HL-60 (cell line): ENCODE results near the gene RAET1G.

ENCODE experiments used
- POLR2AphosphoS5 ChIP-seq: IDR thresholded peaks from 2 replicates; pipeline ENCODE4 v1.6.1; 2012; ENCODE audit warnings: low read depth
- TF ChIP-seq, protein P1 (sequence below): IDR thresholded peaks from one replicate; pipeline ENCODE4 v1.5.1; 2011; ENCODE audit warnings: low read length, control low read depth, inconsistent platforms; ENCODE audit not compliant: insufficient read depth

DNA sequence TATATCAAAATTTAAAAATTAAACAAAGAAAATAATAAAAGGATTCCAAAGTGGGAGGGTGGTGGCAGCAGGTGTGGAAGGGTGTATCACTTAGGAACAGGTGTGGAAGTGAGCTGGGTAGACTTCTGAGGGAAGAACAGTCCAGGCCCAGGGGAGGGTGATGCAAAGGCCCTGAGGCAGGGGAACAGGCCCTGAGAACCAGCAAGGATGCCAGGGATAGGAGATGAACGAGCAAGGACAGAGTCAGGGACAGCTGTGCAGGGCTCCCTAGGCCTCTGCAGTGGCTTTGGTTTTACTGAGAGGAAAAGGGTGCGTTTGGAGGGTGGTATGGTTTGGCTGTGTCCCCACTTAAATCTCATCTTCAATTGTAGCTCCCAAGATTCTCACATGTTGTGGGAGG lies 15.6 kb downstream of the RAET1G start:
- no peak for TF ChIP-seq POLR2AphosphoS5
- TF ChIP-seq, protein P1, sequence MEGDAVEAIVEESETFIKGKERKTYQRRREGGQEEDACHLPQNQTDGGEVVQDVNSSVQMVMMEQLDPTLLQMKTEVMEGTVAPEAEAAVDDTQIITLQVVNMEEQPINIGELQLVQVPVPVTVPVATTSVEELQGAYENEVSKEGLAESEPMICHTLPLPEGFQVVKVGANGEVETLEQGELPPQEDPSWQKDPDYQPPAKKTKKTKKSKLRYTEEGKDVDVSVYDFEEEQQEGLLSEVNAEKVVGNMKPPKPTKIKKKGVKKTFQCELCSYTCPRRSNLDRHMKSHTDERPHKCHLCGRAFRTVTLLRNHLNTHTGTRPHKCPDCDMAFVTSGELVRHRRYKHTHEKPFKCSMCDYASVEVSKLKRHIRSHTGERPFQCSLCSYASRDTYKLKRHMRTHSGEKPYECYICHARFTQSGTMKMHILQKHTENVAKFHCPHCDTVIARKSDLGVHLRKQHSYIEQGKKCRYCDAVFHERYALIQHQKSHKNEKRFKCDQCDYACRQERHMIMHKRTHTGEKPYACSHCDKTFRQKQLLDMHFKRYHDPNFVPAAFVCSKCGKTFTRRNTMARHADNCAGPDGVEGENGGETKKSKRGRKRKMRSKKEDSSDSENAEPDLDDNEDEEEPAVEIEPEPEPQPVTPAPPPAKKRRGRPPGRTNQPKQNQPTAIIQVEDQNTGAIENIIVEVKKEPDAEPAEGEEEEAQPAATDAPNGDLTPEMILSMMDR: no peak
